ES-I3 (cell line): ENCODE data around the gene PLA2G6.

ENCODE experiments used
- H3K36me3 ChIP-seq: 2 replicates; pipeline ENCODE4 v1.6.1; 2013; ENCODE audit warnings: mild to moderate bottlenecking, low read length, control low read depth, moderate library complexity; ENCODE audit not compliant: insufficient read depth
- H3K4me1 ChIP-seq: 2 replicates; pipeline ENCODE4 v1.6.1; 2013; ENCODE audit warnings: mild to moderate bottlenecking, control low read depth, low read length; ENCODE audit not compliant: insufficient read depth
- H3K9ac ChIP-seq: 2 replicates; pipeline ENCODE4 v1.6.1; 2013; ENCODE audit warnings: low read depth, mild to moderate bottlenecking, low read length, moderate library complexity
- H3K9me3 ChIP-seq: 2 replicates; pipeline ENCODE4 v1.6.1; 2013; ENCODE audit warnings: mild to moderate bottlenecking, low read length, moderate library complexity; ENCODE audit not compliant: control insufficient read depth, insufficient read depth

Gene PLA2G6

GRCh38 chr22:38073150-38074130 lies 108.2 kb downstream of the PLA2G6 start:
- Histone ChIP-seq H3K9me3 (no peaks in the 10 kb centered on the region), H3K9ac (no peak overlapping the region), H3K36me3 (peaks cover 13% of the 10 kb centered on the region), H3K4me1 (0 out of 2 replicates have a peak, but pooled peaks cover 3% of the 10 kb centered on the region)

- H3K36me3 ChIP-seq = peaks cover 13% of the 10 kb centered on the region
- 0 out of 2 replicates have a peak, but pooled peaks cover 3% of the 10 kb centered on the region for H3K4me1 ChIP-seq
- H3K9ac ChIP-seq = no peak overlapping the region
- no peaks in the 10 kb centered on the region for H3K9me3 ChIP-seq
Measured at GRCh38 chr22:38072322-38073149, 109.1 kb downstream of the PLA2G6 start.

- no peak overlapping the region for H3K9ac ChIP-seq
- 0 out of 2 replicates have a peak, but pooled peaks cover 3% of the 10 kb centered on the region for H3K4me1 ChIP-seq
- peaks cover 13% of the 10 kb centered on the region for H3K36me3 ChIP-seq
- H3K9me3 ChIP-seq = no peaks in the 10 kb centered on the region
Measured at GRCh38 chr22:38071421-38072321, 110.0 kb downstream of the PLA2G6 start.

- H3K4me1 ChIP-seq = no peaks in the 10 kb centered on the region
- H3K9ac ChIP-seq = no peak overlapping the region
- H3K36me3 ChIP-seq = peaks cover 19% of the 10 kb centered on the region
- no peaks in the 10 kb centered on the region for H3K9me3 ChIP-seq
Measured at GRCh38 chr22:38070250-38070921, 111.2 kb downstream of the PLA2G6 start.

- Histone ChIP-seq H3K4me1 (no peaks in the 10 kb centered on the region), H3K36me3 (peaks cover 20% of the 10 kb centered on the region), H3K9ac (no peak overlapping the region), H3K9me3 (no peaks in the 10 kb centered on the region)
Measured at GRCh38 chr22:38069372-38070249, 112.0 kb downstream of the PLA2G6 start.

- no peaks in the 10 kb centered on the region for H3K4me1 ChIP-seq
- H3K9ac ChIP-seq = no peak overlapping the region
- H3K36me3 ChIP-seq = peaks cover 20% of the 10 kb centered on the region
- no peaks in the 10 kb centered on the region for H3K9me3 ChIP-seq
Measured at GRCh38 chr22:38068641-38069371, 112.8 kb downstream of the PLA2G6 start.

- no peaks in the 10 kb centered on the region for H3K9me3 ChIP-seq
- H3K36me3 ChIP-seq = peaks cover 16% of the 10 kb centered on the region
- no peaks in the 10 kb centered on the region for H3K4me1 ChIP-seq
- no peak overlapping the region for H3K9ac ChIP-seq
Measured at GRCh38 chr22:38067761-38068360, 113.8 kb downstream of the PLA2G6 start.

- H3K4me1 ChIP-seq = no peaks in the 10 kb centered on the region
- H3K9ac ChIP-seq = no peak overlapping the region
- H3K36me3 ChIP-seq = peaks cover 13% of the 10 kb centered on the region; the same call in 1 of the 2 replicates
- no peaks in the 10 kb centered on the region for H3K9me3 ChIP-seq
Measured at GRCh38 chr22:38067028-38067415, 114.6 kb downstream of the PLA2G6 start.

- Histone ChIP-seq H3K36me3 (peaks cover 13% of the 10 kb centered on the region; the same call in 1 of the 2 replicates), H3K9ac (no peak overlapping the region), H3K4me1 (no peaks in the 10 kb centered on the region), H3K9me3 (no peaks in the 10 kb centered on the region)
Measured at GRCh38 chr22:38066381-38067027, 115.1 kb downstream of the PLA2G6 start.

- Histone ChIP-seq H3K36me3 (peaks cover 13% of the 10 kb centered on the region; the same call in 1 of the 2 replicates), H3K9me3 (no peaks in the 10 kb centered on the region), H3K4me1 (no peaks in the 10 kb centered on the region), H3K9ac (no peak overlapping the region)
Measured at GRCh38 chr22:38065539-38065938, 116.1 kb downstream of the PLA2G6 start.

GRCh38 chr22:38062791-38063190 lies 118.8 kb downstream of the PLA2G6 start:
- 0 out of 2 replicates have a peak, but pooled peaks cover 3% of the 10 kb centered on the region for H3K4me1 ChIP-seq
- H3K9ac ChIP-seq = no peak overlapping the region
- H3K9me3 ChIP-seq = no peaks in the 10 kb centered on the region
- H3K36me3 ChIP-seq = peaks cover 11% of the 10 kb centered on the region; the same call in 1 of the 2 replicates
